ENCODE results near the gene HACD3.
"Not testable (repeated sequence)": the region's sequence is repeated elsewhere in the genome, so short reads cannot be mapped to it uniquely, and the experiment has no call there.

Gene HACD3

GRCh38 chr15:65530318-65531111, at the start of gene HACD3:
HACD3 (plus strand) TSS chr15:65530463; CDS start chr15:65530632, 169 bp downstream.
- peak; percentile 92 for DNase-seq (ENCODE audit: low spot score)

- no peak for DNase-seq (ENCODE audit: low spot score)
These were observed 45.4 kb upstream of the HACD3 start for GRCh38 chr15:65484876-65485275.

- no peak for DNase-seq (ENCODE audit: low spot score)
These were observed 36.2 kb upstream of the HACD3 start for GRCh38 chr15:65494076-65494475.

- DNase-seq (ENCODE audit: low spot score): no peak
These were observed 20.9 kb upstream of the HACD3 start for GRCh38 chr15:65509321-65509720.

GRCh38 chr15:65512189-65512588, 18.1 kb upstream of the HACD3 start:
- DNase-seq (ENCODE audit: low spot score): no peak

GRCh38 chr15:65512807-65513416, 17.4 kb upstream of the HACD3 start:
- DNase-seq (ENCODE audit: low spot score): no peak

GRCh38 chr15:65516997-65517865, 13.0 kb upstream of the HACD3 start, which contains the start of gene DPP8:
DPP8 (minus strand) TSS chr15:65517689; CDS start chr15:65512553, 5,136 bp downstream.
- DNase-seq (ENCODE audit: low spot score): peak; percentile 96

GRCh38 chr15:65517866-65518207, 12.4 kb upstream of the HACD3 start:
- DNase-seq (ENCODE audit: low spot score): no peak

GRCh38 chr15:65518633-65519285, 11.5 kb upstream of the HACD3 start:
- DNase-seq (ENCODE audit: low spot score): no peak

- no peak for DNase-seq (ENCODE audit: low spot score)
These were observed 8.9 kb upstream of the HACD3 start for GRCh38 chr15:65521350-65521749.

- no peak for DNase-seq (ENCODE audit: low spot score)
These were observed 6.0 kb upstream of the HACD3 start for GRCh38 chr15:65524226-65524625.

- no peak for DNase-seq (ENCODE audit: low spot score)
These were observed 4.6 kb upstream of the HACD3 start for GRCh38 chr15:65525622-65526021.

- DNase-seq (ENCODE audit: low spot score): no peak
These were observed 1.7 kb upstream of the HACD3 start for GRCh38 chr15:65528461-65529060.

GRCh38 chr15:65529762-65530317, 423 bp upstream of the HACD3 start:
- no peak for DNase-seq (ENCODE audit: low spot score)

GRCh38 chr15:65532738-65533051, 2.4 kb downstream of the HACD3 start:
- DNase-seq (ENCODE audit: low spot score): no peak

GRCh38 chr15:65533057-65533756, 2.9 kb downstream of the HACD3 start:
- no peak for DNase-seq (ENCODE audit: low spot score)

GRCh38 chr15:65535192-65535591, 4.9 kb downstream of the HACD3 start:
- DNase-seq (ENCODE audit: low spot score): no peak

GRCh38 chr15:65540314-65540713, 10.1 kb downstream of the HACD3 start:
- no peak for DNase-seq (ENCODE audit: low spot score)

- DNase-seq (ENCODE audit: low spot score): no peak
These were observed 11.1 kb downstream of the HACD3 start for GRCh38 chr15:65541231-65541820.

- no peak for DNase-seq (ENCODE audit: low spot score)
These were observed 17.6 kb downstream of the HACD3 start for GRCh38 chr15:65547841-65548240.

- DNase-seq (ENCODE audit: low spot score): not testable (repeated sequence)
These were observed 19.0 kb downstream of the HACD3 start for GRCh38 chr15:65549288-65549687.
